ENCODE measurements around the gene DHX8.

The DHX8 gene

GRCh38 chr17:43531082-43531378, 47.3 kb downstream of the DHX8 start:
- TF ChIP-seq POLR2A (IDR thresholded peaks at IDR 0.05; ENCODE audit: extremely low read depth, insufficient read length) = no peak
- no peak for TF ChIP-seq CTCF (IDR thresholded peaks at IDR 0.05; ENCODE audit: low read depth, low read length)
- no peak for DNase-seq (ENCODE audit: low read depth)
- H3K4me3 ChIP-seq (ENCODE audit: low read depth, low read length) = no peak overlapping the region

DNA sequence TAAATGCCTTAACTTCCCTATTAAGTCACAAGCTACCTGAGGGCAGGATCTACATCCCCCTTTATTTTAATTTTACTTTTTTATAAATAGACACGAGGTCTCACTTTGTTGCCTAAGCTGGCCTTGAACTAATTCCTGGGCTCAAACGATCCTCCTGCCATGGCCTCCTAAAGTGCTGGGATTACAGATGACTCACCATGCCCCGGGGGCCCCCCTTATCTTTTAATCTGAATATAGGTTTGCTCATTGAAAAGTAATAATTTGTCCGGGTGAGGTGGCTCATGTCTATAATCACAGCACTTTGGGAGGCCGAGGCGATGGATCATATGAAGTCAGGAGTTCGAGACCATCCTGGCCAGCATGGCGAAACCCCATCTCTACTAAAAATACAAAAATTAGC, 48.2 kb downstream of the DHX8 start:
- TF ChIP-seq CTCF (IDR thresholded peaks at IDR 0.05; ENCODE audit: low read depth, low read length) (no peak), MYC (IDR thresholded peaks at IDR 0.05; ENCODE audit: low read depth, low read length) (no peak), MAX (IDR thresholded peaks at IDR 0.05; ENCODE audit: low read depth, low read length) (no peak), POLR2A (IDR thresholded peaks at IDR 0.05; ENCODE audit: extremely low read depth, insufficient read length) (no peak)
- DNase-seq (ENCODE audit: low read depth) = no peak
- no peak overlapping the region for H3K4me3 ChIP-seq (ENCODE audit: low read depth, low read length)

DNA sequence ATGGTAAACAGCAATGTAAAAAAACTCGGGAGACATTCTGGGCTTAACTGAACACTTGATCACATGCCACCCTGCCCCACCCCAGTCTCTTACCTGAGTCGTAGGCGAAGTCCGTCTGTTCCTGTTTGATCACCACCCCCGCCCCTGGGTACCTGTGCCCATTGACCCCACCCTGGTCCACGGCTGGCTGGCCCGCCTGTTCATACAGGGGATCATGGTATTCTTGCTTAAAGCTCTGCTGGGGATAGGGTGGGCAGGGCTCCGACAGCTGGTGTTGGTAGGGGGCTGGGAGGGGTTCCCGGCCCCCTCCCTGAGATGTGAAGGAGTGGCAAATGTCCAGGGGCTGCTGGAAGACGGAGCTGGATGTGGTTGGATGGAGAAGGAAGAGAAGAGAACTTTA, 48.8 kb downstream of the DHX8 start:
- TF ChIP-seq CTCF (IDR thresholded peaks at IDR 0.05; ENCODE audit: low read depth, low read length) (no peak), POLR2A (IDR thresholded peaks at IDR 0.05; ENCODE audit: extremely low read depth, insufficient read length) (no peak), MAX (IDR thresholded peaks at IDR 0.05; ENCODE audit: low read depth, low read length) (no peak), MYC (IDR thresholded peaks at IDR 0.05; ENCODE audit: low read depth, low read length) (no peak)
- DNase-seq (ENCODE audit: low read depth) = no peak
- H3K4me3 ChIP-seq (ENCODE audit: low read depth, low read length) = no peak overlapping the region

DNA sequence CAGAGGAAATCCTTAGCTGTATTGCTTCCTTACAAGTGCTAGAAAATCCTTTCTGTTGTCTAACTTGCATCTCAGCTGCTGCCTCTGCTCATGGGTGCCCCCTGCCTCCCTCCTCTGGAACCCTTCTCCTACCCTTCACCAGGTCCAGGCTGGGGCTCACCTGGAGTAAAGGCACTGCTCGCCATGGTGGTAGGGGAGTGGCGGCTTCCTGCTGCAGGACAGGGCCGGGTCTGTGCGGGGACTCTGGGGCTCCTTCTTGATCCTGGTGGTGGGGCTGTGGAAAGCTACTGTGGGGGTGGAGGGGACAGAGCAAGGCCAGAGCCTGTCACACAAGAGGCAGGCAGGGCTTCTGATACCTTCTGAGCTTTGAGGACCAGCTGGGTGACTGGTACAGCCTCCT, 49.9 kb downstream of the DHX8 start:
- H3K4me3 ChIP-seq (ENCODE audit: low read depth, low read length) = no peak overlapping the region
- no peak for DNase-seq (ENCODE audit: low read depth)
- no peak for TF ChIP-seq CTCF (IDR thresholded peaks at IDR 0.05; ENCODE audit: low read depth, low read length)
- TF ChIP-seq POLR2A (IDR thresholded peaks at IDR 0.05; ENCODE audit: extremely low read depth, insufficient read length) = no peak
- no peak for TF ChIP-seq MAX (IDR thresholded peaks at IDR 0.05; ENCODE audit: low read depth, low read length)
- no peak for TF ChIP-seq MYC (IDR thresholded peaks at IDR 0.05; ENCODE audit: low read depth, low read length)

DNA sequence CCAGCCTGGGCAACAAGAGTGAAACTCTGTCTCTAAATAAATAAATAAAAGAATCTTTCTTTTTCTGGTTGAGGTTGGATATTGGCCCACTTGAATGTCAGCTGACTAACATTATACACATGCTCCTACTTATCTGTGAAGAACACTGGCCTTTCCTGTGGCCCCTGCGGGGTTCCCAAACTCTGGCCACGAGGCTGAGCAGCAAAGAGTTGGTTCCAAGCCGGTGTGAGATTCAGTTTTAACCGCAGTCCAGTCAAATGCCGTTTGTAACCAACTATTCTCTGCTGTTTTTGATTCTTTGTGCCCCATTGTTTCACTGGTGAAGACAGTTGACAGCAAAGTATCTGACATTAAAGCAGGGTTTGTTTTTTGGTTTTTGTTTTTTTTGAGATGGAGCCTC, 51.1 kb downstream of the DHX8 start:
- TF ChIP-seq POLR2A (IDR thresholded peaks at IDR 0.05; ENCODE audit: extremely low read depth, insufficient read length) (no peak), MYC (IDR thresholded peaks at IDR 0.05; ENCODE audit: low read depth, low read length) (no peak), CTCF (IDR thresholded peaks at IDR 0.05; ENCODE audit: low read depth, low read length) (no peak), MAX (IDR thresholded peaks at IDR 0.05; ENCODE audit: low read depth, low read length) (no peak)
- no peak for DNase-seq (ENCODE audit: low read depth)
- no peak overlapping the region for H3K4me3 ChIP-seq (ENCODE audit: low read depth, low read length)

DNA sequence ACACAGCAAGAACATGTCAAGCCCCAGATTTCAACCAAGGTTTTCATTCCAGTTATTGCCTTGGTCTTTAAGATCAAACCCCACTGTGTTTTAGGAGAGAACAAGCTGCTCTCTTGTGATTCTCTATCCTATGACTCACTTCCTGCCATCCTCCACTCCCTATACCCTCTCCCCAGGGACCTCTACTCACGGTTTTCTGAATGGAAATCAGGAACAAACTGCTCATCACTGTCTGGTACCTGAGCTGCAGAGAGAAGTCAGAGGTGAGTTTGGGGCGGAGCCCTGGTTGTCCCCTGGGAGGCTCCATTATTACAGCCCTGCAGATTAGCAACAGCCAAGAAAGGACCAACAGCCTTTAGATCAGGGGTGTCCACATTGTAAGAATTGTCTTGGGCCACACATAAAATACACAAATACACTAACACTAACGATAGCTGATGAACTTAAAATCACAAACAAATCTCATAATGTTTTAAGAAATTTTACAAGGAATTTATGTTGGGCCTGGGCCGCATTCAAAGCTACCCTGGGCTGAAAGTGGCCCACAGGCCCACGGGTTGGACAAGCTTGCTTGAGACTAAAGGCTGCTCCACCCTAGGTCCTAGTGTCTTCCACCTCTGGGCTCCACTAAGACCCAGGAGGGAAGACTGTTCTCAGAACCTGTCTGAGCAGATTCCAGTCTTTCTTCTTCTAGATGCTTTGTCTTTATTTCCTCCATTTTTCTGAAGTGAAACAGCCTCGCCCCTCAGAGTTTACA, 52.6 kb downstream of the DHX8 start:
- no peak for TF ChIP-seq MYC (IDR thresholded peaks at IDR 0.05; ENCODE audit: low read depth, low read length)
- no peak for TF ChIP-seq CTCF (IDR thresholded peaks at IDR 0.05; ENCODE audit: low read depth, low read length)
- TF ChIP-seq MAX (IDR thresholded peaks at IDR 0.05; ENCODE audit: low read depth, low read length) = no peak
- no peak for TF ChIP-seq POLR2A (IDR thresholded peaks at IDR 0.05; ENCODE audit: extremely low read depth, insufficient read length)
- no peak overlapping the region for H3K4me3 ChIP-seq (ENCODE audit: low read depth, low read length)
- peak; percentile 91 for DNase-seq (ENCODE audit: low read depth)
